Activated CD4-positive, alpha-beta T cell treated with anti-CD3 and anti-CD28 coated beads for 1 hour (primary cell): ENCODE data around the gene SAMD14.

Experiments used
- DNase-seq: peaks from one replicate; pipeline ENCODE4 v3.0.0-alpha.2; 2020

SAMD14 gene

DNA sequence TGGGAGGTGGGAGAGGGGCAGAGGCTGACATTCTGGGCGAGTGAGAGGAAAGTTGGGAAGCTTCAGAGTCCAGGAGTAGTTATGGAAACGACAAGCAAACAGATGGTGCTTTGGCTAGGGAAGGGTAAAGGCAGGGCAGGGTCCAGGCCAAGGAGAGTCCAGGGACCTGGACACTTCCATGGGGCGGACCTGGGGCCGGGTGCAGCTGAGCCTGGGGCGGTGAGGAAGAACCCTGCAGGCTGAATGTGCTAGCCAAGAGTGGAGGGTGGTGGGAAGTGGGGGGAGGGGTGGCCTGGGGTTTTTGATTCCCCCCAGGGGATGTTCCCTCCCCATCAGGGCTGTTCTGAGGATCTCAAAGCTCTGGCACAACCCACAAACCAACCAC, 17.9 kb upstream of the SAMD14 start:
- no peak for DNase-seq

DNA sequence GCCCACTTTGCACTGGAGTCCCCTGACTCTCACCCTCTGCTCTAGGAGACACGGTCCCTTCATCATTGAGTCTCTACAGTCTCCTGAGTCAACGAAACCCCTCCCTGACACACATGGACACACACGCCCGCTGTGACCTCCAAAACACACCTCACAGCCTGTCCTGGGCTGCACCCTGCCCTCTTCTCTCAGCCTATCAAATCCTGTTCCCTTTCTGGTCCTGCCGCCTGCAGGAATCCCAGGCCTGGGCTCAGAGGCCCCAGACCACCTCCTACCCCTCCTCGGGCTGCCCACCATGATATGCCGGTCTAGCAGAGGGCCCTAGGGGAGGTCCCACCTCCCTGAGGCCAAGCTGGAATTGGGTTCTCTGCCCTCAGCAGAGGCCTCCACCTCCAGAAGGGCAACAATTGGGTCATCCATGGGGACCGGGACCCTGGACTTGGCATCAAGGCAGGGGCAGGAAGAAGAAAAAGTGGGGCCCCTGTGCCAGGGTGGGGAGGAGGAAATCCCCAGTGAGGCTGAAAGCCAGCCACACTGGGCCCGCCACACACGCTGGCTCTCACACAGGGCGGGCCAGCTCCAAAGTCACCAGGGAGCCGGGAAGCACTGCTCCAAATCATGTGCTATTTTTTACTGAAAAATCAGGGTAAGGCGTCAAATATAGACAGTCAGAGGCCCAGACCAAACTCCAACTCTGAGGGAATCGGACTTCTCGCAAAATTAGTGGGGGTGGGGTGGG, 17.1 kb upstream of the SAMD14 start:
- no peak for DNase-seq

DNA sequence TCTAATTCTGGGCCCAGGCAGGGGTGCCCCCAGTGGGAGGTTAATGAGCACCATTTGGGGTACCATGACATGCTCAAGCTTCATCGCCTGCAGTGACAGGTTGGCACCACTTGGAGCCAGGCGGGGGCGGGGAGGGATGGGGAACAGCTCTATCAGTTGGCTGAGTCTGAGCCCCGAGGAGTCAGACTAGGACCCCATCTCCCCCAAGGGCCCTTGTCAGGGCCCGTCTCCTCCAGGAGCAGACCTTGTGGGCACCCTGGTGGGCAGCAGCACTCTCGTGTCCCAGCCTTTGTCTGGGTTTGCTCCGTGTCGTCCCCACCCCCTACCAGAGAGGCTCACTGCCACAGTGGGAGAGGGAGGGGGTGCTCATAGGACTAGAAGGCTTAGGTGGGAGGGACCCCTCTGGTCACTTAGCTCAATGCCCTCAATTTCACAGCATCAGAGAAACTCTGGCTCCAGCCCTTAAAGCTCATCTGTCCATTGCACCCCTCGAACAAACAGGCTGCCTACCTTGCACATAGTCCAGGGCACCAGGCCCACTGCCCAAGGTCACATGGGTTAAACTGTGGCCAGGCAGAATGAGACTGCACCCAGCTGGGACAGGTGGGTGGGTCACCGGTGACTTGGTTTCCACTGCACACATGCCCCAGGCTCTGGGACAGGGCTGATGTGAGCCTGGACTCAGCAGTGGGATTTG, 16.4 kb upstream of the SAMD14 start:
- DNase-seq = no peak

DNA sequence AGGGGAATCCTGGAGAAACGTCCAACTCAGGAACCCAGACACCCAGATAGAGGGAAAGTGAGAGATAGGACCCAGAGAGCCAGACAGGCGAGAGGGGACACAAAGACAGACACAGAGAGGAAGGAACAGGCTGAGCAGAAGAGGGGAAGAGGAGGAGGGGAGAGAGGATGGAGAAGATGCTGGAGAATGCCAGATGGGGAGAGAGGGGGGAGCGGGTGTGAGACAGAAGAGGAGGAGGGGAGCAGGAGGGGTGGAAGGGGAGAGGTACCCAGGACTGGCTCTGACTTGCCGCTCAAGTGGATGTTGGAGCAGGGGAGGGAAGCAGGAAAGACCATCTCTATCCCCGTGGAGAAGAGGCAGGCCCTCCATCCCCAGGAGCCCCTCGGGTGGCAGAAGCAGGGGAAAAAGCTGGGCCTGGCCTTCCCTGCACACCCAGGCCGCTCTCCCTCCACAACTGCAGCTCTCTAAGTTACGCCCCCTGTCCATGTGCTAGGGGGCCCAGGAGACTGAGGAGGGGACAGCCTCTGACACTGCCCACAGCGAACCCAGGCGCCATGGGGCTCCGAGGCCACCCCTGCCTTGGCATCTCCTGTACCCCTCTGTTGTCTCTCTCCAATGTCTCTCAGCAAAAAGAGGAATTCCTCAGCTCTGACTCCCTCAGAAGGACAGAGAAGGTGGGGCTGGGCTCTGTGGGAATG, 15.7 kb upstream of the SAMD14 start:
- no peak for DNase-seq

DNA sequence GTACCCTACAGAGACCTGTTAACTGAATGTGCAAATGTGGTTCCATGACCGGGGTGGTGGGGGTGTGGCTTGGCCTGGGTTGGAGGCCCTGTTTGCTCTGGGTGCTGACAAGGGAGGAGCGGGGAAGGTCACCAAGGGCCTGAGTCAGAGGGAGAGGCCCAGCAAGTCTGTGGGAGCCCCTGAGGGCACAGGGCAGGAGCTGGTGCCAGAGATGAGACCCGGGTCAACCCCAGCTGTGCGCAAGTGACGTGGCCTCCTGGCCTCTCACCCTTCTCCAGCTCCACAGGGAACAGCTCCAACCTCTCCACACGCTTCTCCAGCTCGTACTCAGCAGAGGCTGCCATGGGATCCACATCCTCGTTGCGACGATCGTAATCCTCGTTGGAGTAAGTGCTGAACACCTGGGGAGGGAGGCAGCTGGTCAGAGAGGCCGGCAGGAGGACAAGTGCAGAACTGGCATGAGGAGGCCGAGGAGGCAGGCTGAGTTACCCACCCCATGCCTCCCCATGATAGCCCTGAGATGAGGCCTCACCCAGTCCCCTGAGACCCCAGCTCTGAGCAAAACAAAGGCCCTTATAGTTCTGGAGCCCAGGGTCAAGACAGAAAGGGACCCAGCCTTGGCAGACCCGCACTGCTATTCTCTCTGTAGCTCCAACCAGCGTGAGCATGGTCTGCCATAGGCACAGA, 15.0 kb upstream of the SAMD14 start:
- DNase-seq = no peak

DNA sequence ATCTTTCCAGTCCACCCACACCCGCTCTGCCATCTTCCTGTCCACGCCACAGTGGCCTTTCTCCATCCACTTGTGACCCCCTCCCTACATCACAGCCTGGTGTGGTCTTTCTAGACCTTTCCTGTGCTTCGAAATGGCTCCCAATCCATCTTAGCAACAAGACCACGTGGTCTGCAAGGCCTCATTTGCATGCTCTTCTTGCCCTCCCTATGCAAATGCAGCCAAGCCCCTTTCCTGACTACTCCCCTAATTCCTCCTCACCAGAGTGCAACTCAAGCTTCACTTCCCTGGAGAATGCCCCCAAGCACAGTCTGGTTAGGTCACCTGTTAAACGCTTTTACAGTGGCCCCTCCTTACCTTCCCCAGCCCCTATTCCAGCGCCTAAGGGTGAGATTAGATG, 14.4 kb upstream of the SAMD14 start:
- no peak for DNase-seq

DNA sequence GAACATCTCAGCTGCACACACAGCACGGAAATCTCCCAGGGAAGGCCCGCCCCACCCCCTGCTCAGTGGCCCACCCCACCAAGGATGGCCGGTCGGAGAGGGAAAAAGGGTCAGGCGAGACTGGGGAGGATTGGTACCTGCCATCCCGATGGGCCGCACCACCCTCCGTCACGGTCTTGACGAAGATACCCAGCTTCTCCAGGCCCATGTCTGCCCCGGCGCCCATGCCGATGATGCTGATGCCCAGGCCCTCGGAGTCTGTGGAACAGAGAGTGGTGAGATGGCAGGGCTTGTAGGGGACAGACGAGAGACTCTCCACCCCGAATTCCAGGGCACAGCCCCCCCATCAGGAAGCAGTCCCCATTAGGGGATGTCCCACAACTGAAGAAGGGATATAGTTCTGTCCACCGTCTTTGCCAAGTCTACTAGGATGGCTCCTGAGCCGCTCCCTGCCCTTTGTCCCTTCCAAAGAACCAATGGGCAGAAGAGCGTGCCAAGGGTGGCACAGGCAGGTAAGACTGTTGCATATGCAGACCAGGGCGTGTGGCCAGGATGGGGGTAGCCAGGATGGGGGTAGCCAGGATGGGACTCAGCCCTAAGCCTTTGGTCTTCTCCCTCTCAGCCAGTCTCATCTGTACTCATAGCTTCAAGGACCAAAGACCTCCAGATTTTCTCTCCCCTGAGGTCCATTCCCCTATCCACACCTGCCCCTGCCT, 13.7 kb upstream of the SAMD14 start:
- no peak for DNase-seq

DNA sequence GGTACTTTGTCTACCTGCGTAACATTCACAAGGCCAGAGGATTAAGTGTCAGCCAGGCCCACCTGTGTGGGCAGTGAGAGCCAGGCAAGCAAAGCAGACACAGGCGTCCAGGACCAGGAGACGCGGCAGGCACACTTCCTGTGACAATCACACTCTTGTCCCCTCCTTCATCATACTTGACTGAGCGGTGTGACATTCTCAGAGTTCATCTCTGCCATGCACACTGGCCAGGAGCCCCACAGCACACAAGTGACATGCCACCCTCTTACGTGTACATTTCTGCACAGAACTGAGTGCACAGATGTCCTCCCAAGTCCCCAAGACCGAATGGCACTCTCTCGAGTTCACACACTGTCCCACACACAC, 11.8 kb upstream of the SAMD14 start:
- DNase-seq = no peak

DNA sequence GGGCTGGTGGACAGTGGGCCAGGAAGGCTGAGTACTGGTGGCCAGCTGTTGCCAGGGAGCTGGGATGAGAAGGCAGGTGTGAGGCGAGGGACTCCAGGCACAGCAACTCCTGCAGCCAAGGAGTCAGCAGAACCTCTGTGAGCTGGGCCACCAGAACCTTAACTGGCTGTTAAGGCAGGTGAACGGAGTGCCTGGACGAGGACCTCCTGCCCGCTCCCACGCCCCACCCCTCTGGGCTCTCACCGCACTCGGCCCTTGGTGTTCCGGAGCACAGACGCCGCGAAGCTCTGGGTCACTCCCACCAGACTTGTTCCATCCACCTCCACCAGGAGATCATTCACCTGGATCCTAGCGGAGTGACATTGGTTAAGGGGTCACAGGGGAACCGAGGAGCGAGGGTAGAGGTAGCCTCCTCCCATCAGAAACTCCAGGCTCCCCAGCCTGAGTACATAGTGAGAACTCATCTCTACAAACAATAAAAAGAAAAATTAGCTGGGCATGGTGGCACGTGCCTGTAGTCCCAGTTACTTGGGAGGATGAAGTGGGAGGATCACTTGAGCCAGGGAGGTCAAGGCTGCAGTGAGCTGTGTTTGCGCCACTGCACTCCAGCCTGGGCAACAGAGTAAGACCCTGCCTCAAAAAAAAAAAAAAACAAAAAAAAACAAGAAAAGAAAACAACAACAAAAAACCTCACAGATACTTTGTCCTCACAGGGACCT, 11.2 kb upstream of the SAMD14 start:
- no peak for DNase-seq

DNA sequence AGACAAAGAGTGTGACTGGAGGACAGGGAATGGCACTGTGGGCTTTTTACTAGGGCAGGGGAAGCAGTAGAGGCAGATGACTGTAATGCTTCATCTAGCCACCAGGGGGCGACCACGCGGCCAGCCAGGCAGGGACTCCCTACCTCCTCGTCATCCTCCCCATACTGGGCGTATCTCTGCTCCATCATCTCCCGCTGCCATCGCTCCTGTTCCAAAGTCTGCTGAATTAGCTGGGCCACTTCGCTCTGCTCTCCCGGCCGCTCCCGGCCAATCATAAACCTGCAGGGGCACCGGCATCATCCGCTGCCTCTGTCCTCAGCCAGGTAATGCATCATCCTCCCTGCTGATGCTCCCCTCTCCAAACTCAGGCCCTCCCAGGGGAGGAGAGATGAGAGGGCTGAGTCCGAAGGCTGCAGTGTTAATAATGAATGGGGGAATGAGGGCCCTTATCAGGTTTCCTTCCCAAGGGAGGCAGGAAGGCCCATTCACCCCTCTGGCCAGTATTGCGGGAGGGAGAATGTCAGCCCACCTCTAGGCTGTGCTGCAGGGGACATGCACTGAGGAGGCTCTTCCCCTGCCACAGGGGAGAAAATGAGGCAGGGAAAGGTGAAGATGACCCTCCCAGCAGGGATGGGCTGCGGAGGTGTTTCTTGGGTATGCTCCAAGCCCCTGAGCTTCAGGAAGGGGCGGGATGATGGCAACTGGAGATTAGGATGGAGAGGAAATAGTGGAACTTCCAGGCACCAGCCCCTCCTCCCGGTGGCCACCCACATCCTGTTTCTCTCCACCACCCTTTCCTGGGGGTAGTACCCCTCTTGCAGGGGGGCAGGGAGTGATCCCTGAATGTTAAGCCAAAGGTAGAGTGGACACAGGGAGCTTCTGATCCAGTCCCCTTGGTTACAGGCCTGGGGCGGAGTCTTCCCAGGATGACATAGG, 10.3 kb upstream of the SAMD14 start:
- DNase-seq = peak; percentile 71

DNA sequence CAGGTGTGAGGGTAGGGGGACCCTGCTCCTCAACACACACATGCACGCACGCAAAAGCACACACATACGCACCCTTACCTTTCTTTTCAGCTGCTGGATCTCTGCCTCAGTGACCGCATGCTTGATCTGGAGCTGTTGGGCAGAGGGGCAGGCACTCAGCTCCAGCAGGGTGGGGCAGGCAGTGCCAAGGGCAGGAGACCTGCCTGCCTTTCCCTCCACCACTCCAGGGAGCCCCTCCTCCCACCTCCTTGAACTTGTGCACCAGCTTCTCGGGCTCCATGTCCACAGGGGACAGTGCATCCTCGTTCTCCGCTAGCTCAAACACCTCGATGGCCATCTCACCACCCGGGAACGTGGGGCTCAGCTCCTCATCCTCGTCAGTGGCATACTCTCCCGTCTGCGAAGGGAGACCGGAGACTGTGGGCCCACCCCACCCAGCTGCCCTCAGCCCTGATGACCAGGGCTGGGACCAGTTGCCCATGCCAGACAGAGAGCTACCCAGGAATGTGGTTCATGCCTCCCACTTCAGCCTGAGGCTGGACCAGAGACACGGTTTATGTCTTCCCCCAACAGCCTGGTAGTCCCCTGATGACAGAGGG, 9.3 kb upstream of the SAMD14 start:
- DNase-seq = no peak

DNA sequence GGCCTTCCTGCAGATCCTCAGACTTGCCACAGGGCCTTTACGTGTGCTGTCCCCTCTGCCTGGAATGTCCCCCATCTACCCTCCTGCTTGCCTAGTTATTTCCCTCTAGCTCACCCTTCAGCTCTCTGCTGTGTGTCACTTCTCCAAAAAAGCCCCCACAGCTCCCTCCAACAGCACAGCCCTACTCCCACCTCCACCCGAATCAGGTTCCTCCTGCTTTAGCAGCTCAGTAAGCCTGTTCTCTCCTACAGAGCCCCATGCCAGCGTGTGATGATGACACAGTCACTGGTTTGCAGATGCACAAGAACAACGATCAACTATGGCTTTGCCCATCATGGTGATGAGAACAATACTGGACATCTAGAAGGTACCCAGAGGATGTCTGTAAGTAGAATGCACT, 7.1 kb upstream of the SAMD14 start:
- DNase-seq = no peak

DNA sequence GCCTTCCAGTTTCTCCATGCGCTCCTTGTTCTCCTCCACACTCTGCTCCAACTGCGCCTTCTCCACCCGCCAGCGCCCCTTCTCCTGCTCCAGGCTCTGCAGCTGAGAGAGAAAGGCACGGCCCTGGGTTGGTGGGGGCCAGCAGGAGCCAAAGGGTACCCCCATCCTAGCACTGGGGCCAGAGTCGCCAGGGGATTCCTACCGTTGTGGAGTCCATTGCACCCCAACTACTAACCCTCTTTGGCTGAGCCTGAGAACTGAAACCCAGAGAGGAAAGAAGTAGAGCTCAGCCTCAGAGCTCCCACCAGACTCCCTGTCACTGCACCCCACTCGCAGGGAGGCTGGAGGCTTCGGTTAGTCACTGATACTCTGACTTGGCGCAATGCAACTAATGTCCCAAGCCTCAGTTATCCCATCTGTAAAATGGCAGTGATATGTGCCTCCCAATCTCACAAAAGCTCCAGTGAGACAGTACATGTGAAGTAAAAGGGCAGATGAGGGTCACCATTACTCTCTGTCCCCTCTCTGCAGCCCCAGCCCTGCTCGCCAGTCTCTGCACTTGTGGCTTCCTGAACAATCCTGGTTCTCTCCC, 6.2 kb upstream of the SAMD14 start:
- no peak for DNase-seq

DNA sequence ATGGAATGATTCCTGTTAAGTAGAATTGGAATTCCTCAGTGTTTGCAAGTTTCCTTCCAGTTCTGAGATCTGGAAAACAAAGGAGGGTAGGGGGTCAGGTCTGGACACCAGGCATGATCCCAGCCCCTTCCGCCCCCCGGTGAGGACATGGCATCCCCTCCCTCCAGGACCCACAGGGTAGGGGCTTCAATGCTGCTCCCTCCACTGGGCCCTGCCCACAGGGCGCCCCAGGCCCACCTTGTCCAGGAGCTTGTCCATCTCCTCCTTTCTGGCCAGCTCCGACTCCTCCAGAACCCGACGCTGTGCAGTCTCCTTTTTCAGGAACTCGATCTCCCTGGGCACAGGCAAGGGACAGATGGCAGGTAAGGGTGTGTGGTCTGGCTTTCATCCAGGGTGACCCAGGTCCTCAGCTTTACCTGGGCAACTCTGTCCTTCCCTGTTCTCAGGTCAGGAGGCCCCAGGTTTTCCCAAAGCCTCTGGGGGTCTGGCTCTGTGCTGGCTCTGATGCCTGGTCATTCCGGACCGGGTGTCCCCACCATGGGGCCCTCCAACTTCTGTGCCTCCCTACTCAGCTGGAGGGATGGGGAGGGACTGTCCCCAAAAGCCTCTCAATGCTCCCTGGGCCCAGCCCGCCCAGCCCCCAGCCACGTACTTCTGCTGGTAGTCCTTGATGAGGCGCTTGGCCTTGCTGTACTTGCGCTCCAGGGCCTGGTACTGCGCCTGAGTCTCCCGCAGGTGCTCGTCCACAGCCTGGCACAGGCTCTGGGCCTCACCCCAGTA, 5.5 kb upstream of the SAMD14 start:
- DNase-seq = no peak

DNA sequence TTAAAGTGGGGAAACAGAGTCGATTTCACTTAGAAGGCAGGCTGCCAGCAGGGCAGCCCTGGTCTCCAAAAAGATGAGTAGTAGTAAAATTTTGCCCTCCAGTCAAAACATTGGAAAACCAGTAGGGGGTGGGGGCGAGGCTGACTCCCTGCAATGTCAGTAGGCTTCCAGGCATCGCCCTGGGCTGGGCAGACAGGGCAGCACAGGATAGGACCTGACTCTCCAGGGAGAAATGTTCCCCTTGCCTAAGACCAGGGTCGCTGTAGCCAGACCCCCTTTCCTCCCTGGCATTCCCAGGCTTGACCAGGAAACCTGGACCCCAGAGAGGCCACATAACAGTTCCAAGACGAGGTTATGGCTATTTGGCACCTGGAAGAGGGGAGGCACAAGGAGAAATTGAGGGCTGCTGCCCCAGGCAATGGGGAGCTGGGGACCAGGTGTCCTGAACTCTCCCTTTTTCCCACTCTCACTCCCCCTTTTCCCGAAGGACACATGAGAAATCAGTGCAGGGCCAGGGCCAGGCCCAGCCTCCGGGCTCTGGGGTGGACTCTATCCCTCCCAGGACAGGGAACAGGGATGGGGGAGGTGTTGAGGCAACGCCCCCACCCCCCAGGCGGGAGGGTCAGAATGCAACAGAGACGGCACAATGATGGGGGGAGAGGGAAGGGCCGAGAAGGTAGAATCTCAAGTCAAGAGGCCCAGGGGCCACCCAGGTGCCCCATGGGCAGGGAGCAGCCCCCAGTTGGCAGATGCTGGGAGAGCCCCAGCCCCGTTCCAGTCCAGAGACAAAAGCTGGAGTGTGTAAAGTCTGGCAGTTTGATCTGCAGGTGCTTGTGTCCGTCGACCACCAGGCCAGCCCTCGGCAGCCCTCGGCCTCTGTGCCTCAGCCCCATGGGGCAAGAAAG, 4.5 kb upstream of the SAMD14 start:
- DNase-seq = no peak

DNA sequence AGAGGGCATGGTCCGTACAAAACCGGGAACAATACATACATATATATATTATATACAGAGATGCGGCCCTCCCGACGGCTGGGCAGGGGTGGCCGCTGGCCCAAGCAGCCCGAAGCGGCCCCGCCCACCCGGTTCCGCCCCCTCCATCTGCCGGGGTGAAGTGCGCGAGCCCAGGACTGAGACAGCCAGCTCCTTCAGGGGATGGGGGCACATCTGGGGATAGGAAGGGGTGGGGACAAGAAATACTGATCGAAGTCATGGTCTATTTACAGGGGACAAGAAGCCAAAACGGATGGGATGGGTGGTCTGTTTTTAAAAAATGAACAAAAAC, 3.8 kb upstream of the SAMD14 start:
- DNase-seq = no peak

DNA sequence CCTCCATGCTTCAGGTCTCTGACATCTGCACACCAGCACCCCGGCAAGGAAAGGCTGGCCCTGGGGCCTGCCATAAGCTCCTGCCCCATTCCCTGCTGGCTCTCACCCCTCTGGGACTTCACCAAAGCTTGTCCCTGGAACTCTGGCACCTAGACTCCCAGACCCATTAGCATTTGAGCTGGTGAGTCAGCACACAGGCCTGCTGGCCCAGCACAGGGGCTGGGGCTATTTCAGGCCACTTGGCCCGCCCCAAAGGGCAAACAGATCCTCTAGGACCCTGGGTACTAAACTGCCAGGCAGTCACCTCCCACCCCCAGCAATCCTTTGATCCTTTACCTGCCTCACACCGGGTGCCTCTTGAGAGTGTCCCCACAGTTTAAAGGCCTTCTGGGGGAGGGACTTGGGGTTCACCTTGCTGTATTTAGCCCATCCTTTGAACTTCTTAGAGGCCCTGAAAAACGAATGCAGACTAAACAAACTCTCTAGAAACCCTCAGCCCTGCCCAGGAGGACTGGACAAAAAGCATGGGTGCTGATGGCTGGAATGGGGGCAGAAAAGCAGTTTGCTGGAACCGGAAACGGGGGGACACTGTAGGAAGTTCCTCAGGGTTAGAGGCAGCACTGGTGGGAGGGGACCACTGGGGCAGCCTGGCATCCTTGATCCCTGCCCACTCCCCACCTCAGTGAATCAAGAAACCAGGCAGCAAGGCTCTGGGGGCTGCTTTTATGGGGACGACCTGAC, 3.2 kb upstream of the SAMD14 start:
- no peak for DNase-seq
